Prostate gland (tissue), 2 donors: Measurements from ENCODE around the gene ALAD.

Experiments
- CTCF ChIP-seq, 4 experiments: fragments of 200-600 bp in 2 of 4; fragments of 450-650 bp in 2 of 4; sonication (generic) in 2 of 4; IDR thresholded peaks; 1 replicate in 3 of 4; 2 replicates in 1 of 4; pipeline ENCODE4 v1.5.1; 2016 to 2019; ENCODE audit warnings: antibody characterized with exemption in 4 of 4, mild to moderate bottlenecking in 2 of 4, moderate library complexity in 2 of 4
- POLR2A ChIP-seq: fragments of 450-650 bp; IDR thresholded peaks from one replicate; pipeline ENCODE4 v1.6.1; 2016; ENCODE audit warnings: antibody characterized with exemption, mild to moderate bottlenecking

- no peak for TF ChIP-seq CTCF (IDR thresholded peaks at IDR 0.05)
- no peak for TF ChIP-seq POLR2A
These were observed 39.6 kb downstream of the ALAD start for GRCh38 chr9:113361304-113362018.
